Ovary (tissue), 9 donors: ENCODE measurements around the gene EMILIN3. TPM values are rescaled to one million over a fixed set of nuclear protein-coding genes. Genes with fewer than 3 reads are reported as not detected.

Source experiments
- DNase-seq, 5 donors: peaks; one replicate each; pipeline ENCODE4 v3.0.0-alpha.2; 2019 to 2020
- H3K27ac ChIP-seq, 2 donors: fragments of 200-600 bp; one replicate each; pipeline versions ENCODE4 v1.5.1 to v1.8.0; 2019 to 2022
- H3K27me3 ChIP-seq: fragments of 200-600 bp; one replicate; pipeline ENCODE4 v1.8.0; 2022
- H3K36me3 ChIP-seq: fragments of 200-600 bp; sonication (generic); one replicate; pipeline ENCODE4 v1.5.1; 2019
- H3K4me1 ChIP-seq: one replicate; pipeline ENCODE4 v1.8.1; 2013; ENCODE audit warnings: mild to moderate bottlenecking, moderate library complexity; ENCODE audit not compliant: insufficient read depth
- H3K4me3 ChIP-seq: fragments of 200-600 bp; sonication (generic); one replicate; pipeline ENCODE4 v1.5.1; 2017
- H3K9me3 ChIP-seq, 2 donors: fragments of 200-600 bp in 1 of 2; sonication (generic) in 1 of 2; one replicate each; pipeline versions ENCODE4 v1.5.1 to v1.8.1; 2013 to 2019; ENCODE audit warnings: mild to moderate bottlenecking in 1 of 2, moderate library complexity in 1 of 2
- CTCF ChIP-seq, 3 donors: fragments of 450-650 bp in 2 of 3; fragments of 200-600 bp in 1 of 3; IDR thresholded peaks; one replicate each; pipeline versions ENCODE4 v1.5.1 to v1.8.0; 2016 to 2022; ENCODE audit warnings: antibody characterized with exemption in 3 of 3, mild to moderate bottlenecking in 1 of 3
- EP300 ChIP-seq: sonication (generic); formaldehyde crosslinking; IDR thresholded peaks from one replicate; pipeline ENCODE4 v1.6.1; 2017; ENCODE audit warnings: antibody characterized with exemption
- POLR2A ChIP-seq: fragments of 450-650 bp; IDR thresholded peaks from one replicate; pipeline ENCODE4 v1.6.1; 2017; ENCODE audit warnings: antibody characterized with exemption, mild to moderate bottlenecking, moderate library complexity
- WGBS, 3 donors: extraction: QIAGEN DNeasy Blood & Tissue Kit in 1 of 3; methylation state at CpG; one replicate each; pipeline versions ENCODE4 v1.1.5 to v1.1.7; 2013 to 2017; 5-methylcytosine and 5-hydroxymethylcytosine counted together
- intact Hi-C, 4 donors: fragments of 100-400 bp; cut with DNase I; formaldehyde crosslinking; loops; one replicate each; pipeline versions ENCODE4 v1.11.0 to v1.15.1; 2022 to 2023
- polyA plus RNA-seq, 2 donors: library from polyadenylated mRNA; stranded (reverse); fragments of 200-250 nt in 1 of 2; fragments of 350-450 nt in 1 of 2; fragmentation: Illumina TruSeq in 1 of 2; extraction: RNeasy Lipid Tissue Mini Kit (QIAGEN cat#74804) in 1 of 2; gene quantifications; one replicate each; pipeline ENCODE4 v1.2.3, GENCODE V29; 2013 to 2014
- total RNA-seq, 7 donors: library from RNA; depleted of rRNA in 2 of 7; stranded (reverse); fragments of >200 nt in 2 of 7; fragmentation: NEBNext Ultra II Directional in 3 of 7; extraction: Animal tissue kit (Norgen Biotek cat#: 25700) in 3 of 7; gene quantifications; one replicate each; pipeline versions ENCODE4 v1.1.0 to v1.2.4, GENCODE V29; 2016 to 2023
- donor health status: DM: no; HTN: no; CAD: no; lungs with moderate emphysema.
- donor health status: DM: no; HTN: no; CAD: no.
- donor health status: Bipolar disorder and iron deficiency.
- donor health status: DM: yes; HTN: yes; CAD: no.
- donor health status: DM: no; HTN: no; CAD: no.
- donor health status: DM: yes; HTN: yes; CAD: no.

The EMILIN3 gene
- total and polyA plus RNA-seq, 9 donors: 1.5 to 33.5 (median 7.0) TPM

- Histone ChIP-seq H3K27me3 (no peaks in the 10 kb centered on the region), H3K9me3 (no peaks in the 10 kb centered on the region), H3K4me3 (no peak overlapping the region), H3K4me1 (peaks cover 3% of the 10 kb centered on the region), H3K27ac (no peak overlapping the region), H3K36me3 (no peaks in the 10 kb centered on the region)
- WGBS, 3 donors: 70 to 84% (median 80%) methylated on average over 40 to 45 of the region's 45 CpGs
- DNase-seq: no peak
- intact Hi-C loops: no loop called here
- TF ChIP-seq CTCF (IDR thresholded peaks at IDR 0.05) (no peak), EP300 (no peak), POLR2A (no peak)
Measured at GRCh38 chr20:41361757-41362747, 4.6 kb downstream of the EMILIN3 start.

DNA sequence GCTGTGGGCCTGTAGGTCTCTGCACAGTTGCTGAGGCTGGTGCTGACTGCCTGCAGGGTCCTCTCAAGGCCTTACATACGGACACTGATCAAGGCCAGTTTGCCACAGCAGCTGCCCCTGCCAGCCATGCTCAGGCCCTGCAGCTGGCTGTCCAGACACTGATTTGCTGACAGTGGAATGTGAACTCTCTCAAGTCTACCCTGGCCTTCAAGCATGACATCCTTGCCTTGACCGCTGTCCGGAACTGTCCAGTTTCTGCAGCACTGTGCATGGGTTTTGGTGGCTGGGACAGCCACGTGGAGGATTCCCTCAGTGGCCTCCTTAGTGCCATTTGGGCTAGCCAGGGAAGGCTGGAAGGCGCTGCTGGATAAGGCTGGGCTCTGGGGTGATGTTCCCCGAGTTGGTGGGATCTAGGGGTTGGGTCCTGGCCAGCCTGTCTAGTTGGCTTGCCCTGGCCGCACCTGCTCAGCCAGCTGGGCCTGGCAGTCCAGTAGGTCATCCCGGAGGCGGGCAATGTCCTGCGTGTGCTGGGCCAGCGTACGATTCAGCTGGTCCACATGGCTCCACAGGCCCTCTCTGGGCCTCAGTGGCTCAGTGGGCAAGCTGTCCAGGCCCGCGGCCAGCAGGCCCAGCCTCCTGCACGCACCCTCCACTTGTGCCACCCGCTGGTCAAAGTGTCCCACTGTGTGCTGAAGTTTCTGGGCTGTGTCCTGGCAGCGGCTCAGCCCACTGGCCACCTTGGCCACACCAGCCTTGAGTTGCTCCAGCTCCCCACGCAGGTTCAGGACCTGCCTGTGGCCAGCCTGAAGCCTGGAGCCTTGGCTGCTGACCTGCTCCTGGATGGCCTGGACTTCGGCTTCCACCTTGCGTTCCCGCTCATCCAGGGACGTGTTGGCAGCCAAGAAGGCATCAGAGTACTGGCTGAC, 5.5 kb downstream of the EMILIN3 start:
- H3K27ac ChIP-seq: no peak overlapping the region
- no peak overlapping the region for H3K4me3 ChIP-seq
- TF ChIP-seq CTCF (IDR thresholded peaks at IDR 0.05) (no peak), EP300 (no peak), POLR2A (no peak)
- no peaks in the 10 kb centered on the region for H3K9me3 ChIP-seq
- no peaks in the 10 kb centered on the region for H3K36me3 ChIP-seq
- DNase-seq: no peak
- peaks cover 3% of the 10 kb centered on the region for H3K4me1 ChIP-seq
- 89 to 90% (median 89%) methylated on average over 21 to 22 of the region's 22 CpGs for WGBS, 3 donors
- intact Hi-C loops: no loop called here
- H3K27me3 ChIP-seq: no peaks in the 10 kb centered on the region

DNA sequence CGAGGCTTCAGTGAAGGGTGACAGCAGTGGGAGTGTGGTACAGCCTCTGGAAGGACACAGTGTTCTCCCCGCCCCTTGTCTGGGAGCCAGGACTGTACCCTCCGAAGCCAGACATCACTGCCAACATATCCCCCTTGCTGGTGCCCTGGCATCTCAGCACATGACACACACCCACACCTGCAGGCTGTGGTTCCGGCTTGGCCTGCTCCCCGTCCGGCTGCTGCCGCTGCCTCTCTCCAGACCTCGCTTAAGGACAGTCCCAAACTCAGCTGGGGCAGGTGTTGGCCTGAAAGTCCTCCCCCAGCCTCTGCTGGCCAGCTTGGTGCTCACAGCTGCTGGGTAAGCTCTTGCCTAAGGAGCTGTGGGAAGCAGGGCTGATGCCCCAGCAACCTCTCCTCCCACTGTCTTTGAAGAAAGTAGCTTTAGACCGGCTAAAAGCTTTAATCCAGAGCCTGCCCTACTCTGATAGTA, 7.0 kb downstream of the EMILIN3 start:
- no peak overlapping the region for H3K4me3 ChIP-seq
- no peaks in the 10 kb centered on the region for H3K27me3 ChIP-seq
- no peak for DNase-seq
- H3K4me1 ChIP-seq: peaks cover 3% of the 10 kb centered on the region
- no peak overlapping the region for H3K27ac ChIP-seq
- 73 to 79% (median 74%) methylated on average over 9 of the region's 9 CpGs for WGBS, 3 donors
- TF ChIP-seq CTCF (IDR thresholded peaks at IDR 0.05) (no peak), EP300 (no peak), POLR2A (no peak)
- intact Hi-C loops: loop anchor here in 1 of 4 donors (10.0 kb wide), 1 partner anchor 335 kb away; no protein-coding TSS in a partner anchor
- H3K36me3 ChIP-seq: no peaks in the 10 kb centered on the region
- no peaks in the 10 kb centered on the region for H3K9me3 ChIP-seq

GRCh38 chr20:41358717-41359116, 7.9 kb downstream of the EMILIN3 start:
- peaks cover 3% of the 10 kb centered on the region for H3K4me1 ChIP-seq
- H3K27ac ChIP-seq: no peak overlapping the region
- DNase-seq: no peak
- WGBS, 3 donors: 92 to 94% (median 93%) methylated on average over 7 of the region's 7 CpGs
- H3K9me3 ChIP-seq: no peaks in the 10 kb centered on the region
- H3K4me3 ChIP-seq: no peak overlapping the region
- TF ChIP-seq POLR2A: no peak
- TF ChIP-seq CTCF (IDR thresholded peaks at IDR 0.05): no peak
- TF ChIP-seq EP300: no peak
- H3K27me3 ChIP-seq: no peaks in the 10 kb centered on the region
- intact Hi-C loops: loop anchor here in 1 of 4 donors (10.0 kb wide), 1 partner anchor 336 kb away; no protein-coding TSS in a partner anchor
- no peaks in the 10 kb centered on the region for H3K36me3 ChIP-seq
